NT2/D1 (cell line): ENCODE data around the gene BBX.

ENCODE experiments used
- SUZ12 ChIP-seq: IDR thresholded peaks from 2 replicates; pipeline ENCODE4 v1.6.1; 2011; ENCODE audit not compliant: insufficient read length, insufficient read depth; ENCODE audit errors: extremely low read depth
- YY1 ChIP-seq: IDR thresholded peaks from 2 replicates; pipeline ENCODE4 v1.6.1; 2011; ENCODE audit not compliant: insufficient read length, insufficient read depth
- ZNF274 ChIP-seq: IDR thresholded peaks from 2 replicates; pipeline ENCODE4 v1.6.1; 2011; ENCODE audit warnings: mild to moderate bottlenecking, low read depth, low read length

- TF ChIP-seq YY1 (no peak), ZNF274 (no peak), SUZ12 (no peak)
Observed at GRCh38 chr3:107599772-107600145, 77.0 kb downstream of the BBX start.
